Endodermal cell (in vitro differentiated cells): ENCODE results near the gene CACNA2D2. TPM values are rescaled to one million over a fixed set of nuclear protein-coding genes. Genes with fewer than 3 reads are reported as not detected.

Experiments
- DNase-seq: peaks from one replicate; pipeline ENCODE4 v3.0.0-alpha.2; 2017
- H3K27ac ChIP-seq: 2 replicates; pipeline ENCODE4 v1.5.1; 2013; ENCODE audit warnings: mild to moderate bottlenecking, low read depth, low read length, moderate library complexity
- H3K27me3 ChIP-seq: 2 replicates; pipeline ENCODE4 v1.6.1; 2013; ENCODE audit warnings: mild to moderate bottlenecking, low read length, moderate library complexity; ENCODE audit not compliant: insufficient read depth, control insufficient read depth, poor library complexity, severe bottlenecking
- H3K36me3 ChIP-seq: 2 replicates; pipeline ENCODE4 v1.7.0; 2013; ENCODE audit warnings: mild to moderate bottlenecking, low read length, moderate library complexity; ENCODE audit not compliant: control insufficient read depth, insufficient read depth
- H3K4me1 ChIP-seq: one replicate; pipeline ENCODE4 v1.7.0; 2013; ENCODE audit warnings: low read length; ENCODE audit not compliant: control insufficient read depth, insufficient read depth
- H3K4me3 ChIP-seq: 2 replicates; pipeline ENCODE4 v1.5.1; 2013; ENCODE audit warnings: mild to moderate bottlenecking, low read length, moderate library complexity
- H3K9ac ChIP-seq: 2 replicates; pipeline ENCODE4 v1.6.1; 2013; ENCODE audit warnings: mild to moderate bottlenecking, low read length, moderate library complexity; ENCODE audit not compliant: poor library complexity, severe bottlenecking; ENCODE audit errors: extremely low read depth
- H3K9me3 ChIP-seq: 2 replicates; pipeline ENCODE4 v1.6.1; 2013; ENCODE audit warnings: mild to moderate bottlenecking, low read length, moderate library complexity; ENCODE audit not compliant: control insufficient read depth
- H3K27ac Mint-ChIP-seq: 2 replicates; pipeline ENCODE4 v1.8.0; 2020; ENCODE audit warnings: mixed read lengths
- H3K27me3 Mint-ChIP-seq: 2 replicates; pipeline ENCODE4 v1.8.0; 2021; ENCODE audit warnings: mild to moderate bottlenecking, mixed read lengths; ENCODE audit not compliant: insufficient read depth
- H3K36me3 Mint-ChIP-seq: 2 replicates; pipeline ENCODE4 v1.8.0; 2020; ENCODE audit warnings: low read depth, mixed read lengths
- H3K4me1 Mint-ChIP-seq: 2 replicates; pipeline ENCODE4 v1.8.0; 2020; ENCODE audit warnings: mixed read lengths
- H3K4me3 Mint-ChIP-seq: 2 replicates; pipeline ENCODE4 v1.8.0; 2020; ENCODE audit warnings: mild to moderate bottlenecking, moderate library complexity, mixed read lengths
- H3K9me3 Mint-ChIP-seq: 2 replicates; pipeline ENCODE4 v1.8.0; 2020; ENCODE audit warnings: mild to moderate bottlenecking, mixed read lengths
- WGBS, 2 experiments: methylation state at CpG; one replicate each; pipeline versions ENCODE4 v1.1.5 to v1.1.7; 2013; ENCODE audit warnings: missing lambda C conversion rate in 2 of 2, mixed read lengths in 1 of 2; ENCODE audit not compliant: insufficient coverage in 1 of 2, insufficient read length in 1 of 2; 5-methylcytosine and 5-hydroxymethylcytosine counted together
- total RNA-seq, 2 donors: library from RNA; stranded (reverse); fragmentation: NEBNext Ultra II Directional in 1 of 2; extraction: Animal tissue kit (Norgen Biotek cat#: 25700) in 1 of 2; gene quantifications; 2 replicates in 1 of 2; 3 replicates in 1 of 2; pipeline ENCODE4 v1.2.1, GENCODE V29; 2021
- TF ChIP-seq, protein P1 (sequence below): fragments of 200-600 bp; sonication (generic); conservative IDR thresholded peaks from 2 replicates; pipeline ENCODE4 v1.5.0; 2021; ENCODE audit warnings: antibody characterized with exemption, mild to moderate bottlenecking

Gene CACNA2D2
- total RNA-seq, 2 donors from 2014 or later: 17.6 to 20.7 TPM

DNA sequence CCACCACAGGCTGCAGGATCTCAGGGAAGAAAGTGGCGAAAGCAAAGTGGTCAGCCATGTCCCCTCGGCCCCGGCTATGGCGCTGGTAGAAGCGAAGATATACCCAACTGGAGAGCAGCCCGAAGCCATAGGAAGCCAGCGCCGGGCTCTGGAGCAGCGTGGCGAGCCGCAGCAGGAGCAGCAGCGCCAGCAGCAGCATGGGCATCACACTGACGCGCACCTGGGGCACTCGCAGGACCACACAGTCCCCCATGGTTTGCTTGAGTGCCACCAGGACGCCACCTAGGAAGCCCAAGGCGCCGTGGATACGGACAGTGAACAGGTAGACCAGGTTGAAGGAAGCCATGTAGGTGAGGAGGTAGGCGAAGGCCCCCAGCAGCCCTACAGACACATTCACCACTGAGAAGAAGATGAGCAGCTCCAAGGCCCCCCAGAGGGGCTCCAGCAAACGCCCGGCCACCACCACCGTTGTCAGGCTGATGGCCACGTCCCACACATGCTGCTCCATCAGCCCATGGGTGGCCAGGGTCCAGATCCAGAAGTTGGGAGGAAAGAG is 145.0 kb downstream of the CACNA2D2 start:
- peak overlapping the region; percentile 64 for H3K27ac Mint-ChIP-seq

GRCh38 chr3:50357481-50357880 is 146.0 kb downstream of the CACNA2D2 start:
- H3K36me3 ChIP-seq: peaks cover 33% of the 10 kb centered on the region
- no peaks in the 10 kb centered on the region for H3K27me3 ChIP-seq
- H3K27ac ChIP-seq: no peak overlapping the region
- H3K4me1 Mint-ChIP-seq: peaks cover 25% of the 10 kb centered on the region
- peak overlapping the region; percentile 90 for H3K4me3 ChIP-seq
- no peaks in the 10 kb centered on the region for H3K27me3 Mint-ChIP-seq
- no peak for DNase-seq
- H3K36me3 Mint-ChIP-seq: peaks cover 18% of the 10 kb centered on the region
- peak overlapping the region; percentile 83 for H3K4me3 Mint-ChIP-seq
- no peak overlapping the region for H3K27ac Mint-ChIP-seq
- TF ChIP-seq, protein P1, sequence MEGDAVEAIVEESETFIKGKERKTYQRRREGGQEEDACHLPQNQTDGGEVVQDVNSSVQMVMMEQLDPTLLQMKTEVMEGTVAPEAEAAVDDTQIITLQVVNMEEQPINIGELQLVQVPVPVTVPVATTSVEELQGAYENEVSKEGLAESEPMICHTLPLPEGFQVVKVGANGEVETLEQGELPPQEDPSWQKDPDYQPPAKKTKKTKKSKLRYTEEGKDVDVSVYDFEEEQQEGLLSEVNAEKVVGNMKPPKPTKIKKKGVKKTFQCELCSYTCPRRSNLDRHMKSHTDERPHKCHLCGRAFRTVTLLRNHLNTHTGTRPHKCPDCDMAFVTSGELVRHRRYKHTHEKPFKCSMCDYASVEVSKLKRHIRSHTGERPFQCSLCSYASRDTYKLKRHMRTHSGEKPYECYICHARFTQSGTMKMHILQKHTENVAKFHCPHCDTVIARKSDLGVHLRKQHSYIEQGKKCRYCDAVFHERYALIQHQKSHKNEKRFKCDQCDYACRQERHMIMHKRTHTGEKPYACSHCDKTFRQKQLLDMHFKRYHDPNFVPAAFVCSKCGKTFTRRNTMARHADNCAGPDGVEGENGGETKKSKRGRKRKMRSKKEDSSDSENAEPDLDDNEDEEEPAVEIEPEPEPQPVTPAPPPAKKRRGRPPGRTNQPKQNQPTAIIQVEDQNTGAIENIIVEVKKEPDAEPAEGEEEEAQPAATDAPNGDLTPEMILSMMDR: no peak
- H3K9me3 Mint-ChIP-seq: no peaks in the 10 kb centered on the region
- no peak overlapping the region for H3K9ac ChIP-seq
- 97 to 100% methylated on average over 1 of the region's 1 CpG for WGBS, 2 experiments
- H3K9me3 ChIP-seq: no peaks in the 10 kb centered on the region
- H3K4me1 ChIP-seq: peaks cover 11% of the 10 kb centered on the region

More for the DNA sequence above, 145.0 kb downstream of the CACNA2D2 start:
- TF ChIP-seq, protein P1: no peak
- DNase-seq: no peak
- H3K36me3 Mint-ChIP-seq: peaks cover 18% of the 10 kb centered on the region
- no peak overlapping the region for H3K27ac ChIP-seq
- no peaks in the 10 kb centered on the region for H3K9me3 Mint-ChIP-seq
- peaks cover 28% of the 10 kb centered on the region for H3K36me3 ChIP-seq
- peaks cover 11% of the 10 kb centered on the region for H3K4me1 ChIP-seq
- H3K27me3 Mint-ChIP-seq: peaks cover 4% of the 10 kb centered on the region
- no peaks in the 10 kb centered on the region for H3K9me3 ChIP-seq
- H3K4me3 ChIP-seq: peak overlapping the region; percentile 90
- H3K4me1 Mint-ChIP-seq: peaks cover 25% of the 10 kb centered on the region
- no peaks in the 10 kb centered on the region for H3K27me3 ChIP-seq
- 82 to 86% methylated on average over 18 to 24 of the region's 24 CpGs for WGBS, 2 experiments
- peak overlapping the region; percentile 78 for H3K9ac ChIP-seq
- H3K4me3 Mint-ChIP-seq: peak overlapping the region; percentile 83

- no peaks in the 10 kb centered on the region for H3K27me3 ChIP-seq
- H3K36me3 ChIP-seq: peaks cover 33% of the 10 kb centered on the region
- WGBS, 2 experiments: 88 to 100% methylated on average over 3 to 5 of the region's 5 CpGs
- Mint-ChIP-seq H3K4me3 (peak overlapping the region; percentile 83), H3K9me3 (no peaks in the 10 kb centered on the region), H3K27me3 (no peaks in the 10 kb centered on the region), H3K36me3 (peaks cover 18% of the 10 kb centered on the region), H3K4me1 (peaks cover 26% of the 10 kb centered on the region), H3K27ac (no peak overlapping the region)
- no peak overlapping the region for H3K9ac ChIP-seq
- H3K27ac ChIP-seq: no peak overlapping the region
- DNase-seq: no peak
- TF ChIP-seq, protein P1: no peak
- H3K4me3 ChIP-seq: peak overlapping the region; percentile 90
- H3K4me1 ChIP-seq: peaks cover 11% of the 10 kb centered on the region
- H3K9me3 ChIP-seq: no peaks in the 10 kb centered on the region
Measured at GRCh38 chr3:50356553-50356952, 146.9 kb downstream of the CACNA2D2 start.
